ENCODE data around the gene OR14J1. TPM values are rescaled to one million over a fixed set of nuclear protein-coding genes. Genes with fewer than 3 reads are reported as not detected.

Gene OR14J1
- polyA plus RNA-seq, 3 donors: not detected

DNA sequence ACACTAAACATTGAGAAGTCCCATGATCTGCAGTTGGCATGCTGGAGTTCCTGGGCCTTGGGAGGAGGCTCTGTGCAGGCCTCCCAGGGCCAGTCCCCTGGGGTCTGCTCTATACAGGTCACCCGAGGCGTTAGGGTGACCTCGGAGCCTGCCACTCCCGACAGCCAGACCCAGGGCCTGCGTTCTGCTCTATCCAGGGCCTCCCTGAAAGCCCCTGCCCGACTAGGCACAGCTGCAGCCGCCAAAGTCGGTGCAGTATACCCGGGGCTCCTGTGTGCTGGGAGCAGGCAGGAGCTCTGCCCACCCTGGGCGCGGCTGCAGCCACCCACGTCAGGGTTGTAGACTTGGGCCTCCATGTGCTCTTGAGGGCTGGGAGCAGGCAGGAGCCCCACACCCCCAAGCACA is 6.3 kb upstream of the OR14J1 start:
- no peak overlapping the region for H3K4me3 ChIP-seq (replicated peaks in 1 of 3; ENCODE audit: low read depth in 2 of 3, low read length in 3 of 3)
- no peak overlapping the region for H3K4me2 ChIP-seq (replicated peaks; ENCODE audit: extremely low read depth, low read length, poor library complexity, severe bottlenecking)
- H3K27me3 Mint-ChIP-seq (ENCODE audit: low read depth in 3 of 3): peaks cover 0 to 3% (median 0%) of the 10 kb centered on the region in 3 donors
- H3K27ac Mint-ChIP-seq: no peak overlapping the region
- H3K79me2 ChIP-seq (ENCODE audit: insufficient read depth, low read length): no peaks in the 10 kb centered on the region
- H4K20me1 ChIP-seq (ENCODE audit: insufficient read depth, low read length): no peaks in the 10 kb centered on the region
- TF ChIP-seq, protein P1, sequence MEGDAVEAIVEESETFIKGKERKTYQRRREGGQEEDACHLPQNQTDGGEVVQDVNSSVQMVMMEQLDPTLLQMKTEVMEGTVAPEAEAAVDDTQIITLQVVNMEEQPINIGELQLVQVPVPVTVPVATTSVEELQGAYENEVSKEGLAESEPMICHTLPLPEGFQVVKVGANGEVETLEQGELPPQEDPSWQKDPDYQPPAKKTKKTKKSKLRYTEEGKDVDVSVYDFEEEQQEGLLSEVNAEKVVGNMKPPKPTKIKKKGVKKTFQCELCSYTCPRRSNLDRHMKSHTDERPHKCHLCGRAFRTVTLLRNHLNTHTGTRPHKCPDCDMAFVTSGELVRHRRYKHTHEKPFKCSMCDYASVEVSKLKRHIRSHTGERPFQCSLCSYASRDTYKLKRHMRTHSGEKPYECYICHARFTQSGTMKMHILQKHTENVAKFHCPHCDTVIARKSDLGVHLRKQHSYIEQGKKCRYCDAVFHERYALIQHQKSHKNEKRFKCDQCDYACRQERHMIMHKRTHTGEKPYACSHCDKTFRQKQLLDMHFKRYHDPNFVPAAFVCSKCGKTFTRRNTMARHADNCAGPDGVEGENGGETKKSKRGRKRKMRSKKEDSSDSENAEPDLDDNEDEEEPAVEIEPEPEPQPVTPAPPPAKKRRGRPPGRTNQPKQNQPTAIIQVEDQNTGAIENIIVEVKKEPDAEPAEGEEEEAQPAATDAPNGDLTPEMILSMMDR (IDR thresholded peaks at IDR 0.05): no peak
- no peak for DNase-seq
- no peaks in the 10 kb centered on the region for H3K36me3 Mint-ChIP-seq
- no peaks in the 10 kb centered on the region for H3K36me3 ChIP-seq (replicated peaks in 1 of 2; ENCODE audit: control insufficient read depth in 1 of 2, insufficient read depth in 2 of 2, low read length in 2 of 2)
- no peak overlapping the region for H3K9ac ChIP-seq (ENCODE audit: insufficient read depth, low read length, poor library complexity, severe bottlenecking)
- peaks cover 0 to 10% of the 10 kb centered on the region in 2 donors for H3K9me3 ChIP-seq (replicated peaks in 1 of 2; ENCODE audit: control insufficient read depth in 1 of 2, insufficient read depth in 1 of 2, low read length in 2 of 2)
- H3K4me3 Mint-ChIP-seq: no peak overlapping the region
- H3K9me3 Mint-ChIP-seq: peaks cover 2 to 6% (median 2%) of the 10 kb centered on the region in 7 donors
- intact Hi-C loops (cut with micrococcal nuclease): no loop called here
- H3K4me1 ChIP-seq (ENCODE audit: control insufficient read depth in 1 of 2, insufficient read depth in 2 of 2, low read length in 2 of 2): no peaks in the 10 kb centered on the region
- no peaks in the 10 kb centered on the region for H3K27me3 ChIP-seq (ENCODE audit: control insufficient read depth in 2 of 2, insufficient read depth in 2 of 2, low read length in 2 of 2)
- no peak overlapping the region for H3K27ac ChIP-seq (ENCODE audit: low read depth in 1 of 2, low read length in 2 of 2)
- no peak overlapping the region for H2AFZ ChIP-seq (ENCODE audit: insufficient read depth, low read depth, low read length, poor library complexity, severe bottlenecking)
- no peaks in the 10 kb centered on the region for H3K4me1 Mint-ChIP-seq
- WGBS (ENCODE audit: insufficient coverage): 91% methylated on average over 12 of the region's 12 CpGs

DNA sequence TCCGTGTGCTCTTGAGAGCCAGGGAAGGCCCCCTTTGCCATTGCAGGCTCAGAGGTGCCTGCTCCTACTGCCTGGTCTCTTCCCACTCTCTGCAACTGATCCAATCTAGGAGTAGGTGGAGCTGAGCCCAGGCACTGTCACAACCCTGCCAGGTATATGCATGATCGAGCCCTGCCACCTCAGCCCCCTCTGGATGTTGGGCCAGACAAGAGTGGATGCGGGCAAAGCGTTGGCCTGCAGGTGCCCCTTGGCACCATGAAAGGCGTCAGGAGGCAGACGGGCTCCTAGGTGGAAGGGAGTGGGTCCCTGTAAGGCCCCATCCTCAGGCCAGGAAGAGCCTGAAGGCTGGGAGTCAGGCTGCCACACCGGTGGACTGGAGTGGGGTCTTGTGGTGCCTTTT is 5.9 kb upstream of the OR14J1 start:
- Histone ChIP-seq H2AFZ (ENCODE audit: insufficient read depth, low read depth, low read length, poor library complexity, severe bottlenecking) (no peak overlapping the region), H3K9me3 (replicated peaks in 1 of 2; ENCODE audit: control insufficient read depth in 1 of 2, insufficient read depth in 1 of 2, low read length in 2 of 2) (peaks cover 0 to 10% of the 10 kb centered on the region in 2 donors), H3K36me3 (replicated peaks in 1 of 2; ENCODE audit: control insufficient read depth in 1 of 2, insufficient read depth in 2 of 2, low read length in 2 of 2) (no peaks in the 10 kb centered on the region), H3K4me1 (ENCODE audit: control insufficient read depth in 1 of 2, insufficient read depth in 2 of 2, low read length in 2 of 2) (no peaks in the 10 kb centered on the region), H4K20me1 (ENCODE audit: insufficient read depth, low read length) (no peaks in the 10 kb centered on the region), H3K27me3 (ENCODE audit: control insufficient read depth in 2 of 2, insufficient read depth in 2 of 2, low read length in 2 of 2) (no peaks in the 10 kb centered on the region), H3K9ac (ENCODE audit: insufficient read depth, low read length, poor library complexity, severe bottlenecking) (no peak overlapping the region), H3K27ac (ENCODE audit: low read depth in 1 of 2, low read length in 2 of 2) (no peak overlapping the region), H3K4me2 (replicated peaks; ENCODE audit: extremely low read depth, low read length, poor library complexity, severe bottlenecking) (no peak overlapping the region), H3K79me2 (ENCODE audit: insufficient read depth, low read length) (no peaks in the 10 kb centered on the region), H3K4me3 (replicated peaks in 1 of 3; ENCODE audit: low read depth in 2 of 3, low read length in 3 of 3) (no peak overlapping the region)
- no peaks in the 10 kb centered on the region for H3K36me3 Mint-ChIP-seq
- H3K27ac Mint-ChIP-seq: no peak overlapping the region
- H3K4me3 Mint-ChIP-seq: no peak overlapping the region
- DNase-seq: peak in 1 of 3 donors; percentile 1
- TF ChIP-seq, protein P1 (IDR thresholded peaks at IDR 0.05): no peak
- WGBS (ENCODE audit: insufficient coverage): 91% methylated on average over 5 of the region's 7 CpGs
- intact Hi-C loops (cut with micrococcal nuclease): no loop called here
- no peaks in the 10 kb centered on the region for H3K4me1 Mint-ChIP-seq
- H3K9me3 Mint-ChIP-seq: peaks cover 2 to 6% (median 2%) of the 10 kb centered on the region in 7 donors
- H3K27me3 Mint-ChIP-seq (ENCODE audit: low read depth in 3 of 3): peaks cover 0 to 3% (median 0%) of the 10 kb centered on the region in 3 donors
